Neuronal stem cell (in vitro differentiated cells): ENCODE data around the gene PLA2G12A.

Experiments used
- DNase-seq: peaks from one replicate; pipeline ENCODE4 v3.0.0-alpha.2; 2013; ENCODE audit warnings: low spot score
- H2AFZ ChIP-seq: one replicate; pipeline ENCODE4 v1.6.1; 2013; ENCODE audit warnings: mild to moderate bottlenecking, low read length, inconsistent platforms
- H2AK5ac ChIP-seq: 2 replicates; pipeline ENCODE4 v1.6.1; 2013; ENCODE audit warnings: low read depth, mild to moderate bottlenecking, inconsistent platforms, low read length, moderate library complexity, mixed read lengths
- H2BK120ac ChIP-seq: 2 replicates; pipeline ENCODE4 v1.6.1; 2013; ENCODE audit warnings: low read depth, mild to moderate bottlenecking, inconsistent platforms, low read length, moderate library complexity, mixed read lengths
- H2BK12ac ChIP-seq: one replicate; pipeline ENCODE4 v1.6.1; 2013; ENCODE audit warnings: low read length, inconsistent platforms
- H2BK15ac ChIP-seq: 2 replicates; pipeline ENCODE4 v1.6.1; 2013; ENCODE audit warnings: mild to moderate bottlenecking, low read length, inconsistent platforms, mixed read lengths
- H2BK5ac ChIP-seq: one replicate; pipeline ENCODE4 v1.6.1; 2013; ENCODE audit warnings: inconsistent platforms, mild to moderate bottlenecking, low read length, moderate library complexity
- H3K14ac ChIP-seq: one replicate; pipeline ENCODE4 v1.6.1; 2013; ENCODE audit warnings: low read length, inconsistent platforms
- H3K18ac ChIP-seq: 2 replicates; pipeline ENCODE4 v1.6.1; 2013; ENCODE audit warnings: low read length, inconsistent platforms
- H3K23ac ChIP-seq: 2 replicates; pipeline ENCODE4 v1.6.1; 2013; ENCODE audit warnings: low read depth, mild to moderate bottlenecking, mixed read lengths, low read length, inconsistent platforms; ENCODE audit not compliant: poor library complexity
- H3K27ac ChIP-seq: replicated peaks from 3 replicates; pipeline ENCODE4 v1.5.1; 2013; ENCODE audit warnings: low read length, inconsistent platforms
- H3K27me3 ChIP-seq, 3 experiments: 2 replicates each; pipeline ENCODE4 v1.6.1; 2013; ENCODE audit warnings: low read length in 3 of 3, mild to moderate bottlenecking in 2 of 3, inconsistent platforms in 1 of 3, low read depth in 1 of 3, mixed read lengths in 1 of 3, moderate library complexity in 1 of 3; ENCODE audit not compliant: control insufficient read depth in 3 of 3, insufficient read depth in 3 of 3
- H3K36me3 ChIP-seq, 2 donors: replicated peaks in 1 of 2; 2 replicates each; pipeline ENCODE4 v1.6.1; 2013; ENCODE audit warnings: low read length in 2 of 2; ENCODE audit not compliant: control insufficient read depth in 2 of 2, insufficient read depth in 2 of 2
- H3K4ac ChIP-seq: 2 replicates; pipeline ENCODE4 v1.6.1; 2013; ENCODE audit warnings: inconsistent platforms, mild to moderate bottlenecking, low read length, moderate library complexity
- H3K4me1 ChIP-seq, 2 donors: 1 replicate in 1 of 2; 2 replicates in 1 of 2; pipeline ENCODE4 v1.6.1; 2013; ENCODE audit warnings: low read length in 2 of 2, low read depth in 1 of 2; ENCODE audit not compliant: control insufficient read depth in 2 of 2, insufficient read depth in 1 of 2
- H3K4me2 ChIP-seq: one replicate; pipeline ENCODE4 v1.6.1; 2013; ENCODE audit warnings: mild to moderate bottlenecking, low read length, inconsistent platforms; ENCODE audit not compliant: insufficient read depth, poor library complexity, severe bottlenecking
- H3K4me3 ChIP-seq, 2 donors: 2 replicates each; pipeline ENCODE4 v1.5.1; 2013; ENCODE audit warnings: low read length in 2 of 2, mild to moderate bottlenecking in 2 of 2, inconsistent platforms in 1 of 2, moderate library complexity in 1 of 2
- H3K79me1 ChIP-seq: one replicate; pipeline ENCODE4 v1.6.1; 2013; ENCODE audit warnings: low read depth, mild to moderate bottlenecking, inconsistent platforms, low read length, moderate library complexity
- H3K9ac ChIP-seq: one replicate; pipeline ENCODE4 v1.6.1; 2013; ENCODE audit warnings: mild to moderate bottlenecking, low read depth, low read length, inconsistent platforms; ENCODE audit not compliant: poor library complexity
- H3K9me3 ChIP-seq, 2 donors: replicated peaks in 1 of 2; 2 replicates each; pipeline versions ENCODE3 to v1.6.1; 2013; ENCODE audit warnings: low read length in 2 of 2, mild to moderate bottlenecking in 2 of 2, inconsistent platforms in 1 of 2, low read depth in 1 of 2, mixed read lengths in 1 of 2, moderate library complexity in 1 of 2; ENCODE audit not compliant: control insufficient read depth in 2 of 2, insufficient read depth in 1 of 2
- H4K8ac ChIP-seq: one replicate; pipeline ENCODE4 v1.6.1; 2013; ENCODE audit warnings: low read depth, mild to moderate bottlenecking, inconsistent platforms, low read length, moderate library complexity
- H4K91ac ChIP-seq: one replicate; pipeline ENCODE4 v1.6.1; 2013; ENCODE audit warnings: low read length, low read depth, mild to moderate bottlenecking, inconsistent platforms; ENCODE audit not compliant: poor library complexity
- WGBS, 2 donors: extraction: QIAGEN DNeasy Blood & Tissue Kit; methylation state at CpG; one replicate each; pipeline ENCODE4 v1.1.7; 2013; ENCODE audit warnings: missing lambda C conversion rate in 2 of 2, mixed read lengths in 1 of 2; ENCODE audit not compliant: insufficient read length in 2 of 2, insufficient replicate concordance in 1 of 2; ENCODE audit errors: extremely low coverage in 2 of 2; 5-methylcytosine and 5-hydroxymethylcytosine counted together

Gene PLA2G12A

DNA sequence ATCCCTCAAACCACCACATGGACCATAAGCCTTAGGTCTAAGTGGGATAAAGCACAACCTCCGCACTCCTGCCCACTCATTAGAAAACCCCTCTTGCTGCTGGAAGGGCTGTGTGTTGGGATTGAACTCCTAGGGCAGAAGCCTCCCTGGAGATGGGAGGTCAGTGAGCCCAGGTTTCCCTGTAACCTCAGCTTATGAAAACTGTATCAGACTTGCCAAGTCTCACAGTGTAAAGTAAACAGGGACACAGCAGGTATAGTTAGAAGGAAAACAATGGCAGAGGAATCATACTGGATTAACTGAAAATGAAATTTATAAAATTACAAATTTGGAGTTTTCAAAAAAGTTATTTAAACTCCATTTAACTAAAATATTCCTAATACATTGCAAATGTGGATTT is 56.6 kb downstream of the PLA2G12A start:
- H3K4me2 ChIP-seq: no peak overlapping the region
- H3K36me3 ChIP-seq: peaks cover 0 to 3% of the 10 kb centered on the region in 2 donors
- no peak overlapping the region for H2AFZ ChIP-seq
- no peak overlapping the region for H2AK5ac ChIP-seq
- no peak overlapping the region for H4K8ac ChIP-seq
- H3K4me1 ChIP-seq: no peaks in the 10 kb centered on the region
- H3K18ac ChIP-seq: no peak overlapping the region
- WGBS, 2 donors: no CpG with 5 or more reads among the region's 1 CpG
- DNase-seq: no peak
- H3K79me1 ChIP-seq: no peaks in the 10 kb centered on the region
- H4K91ac ChIP-seq: no peak overlapping the region
- H3K27me3 ChIP-seq: no peaks in the 10 kb centered on the region
- H2BK120ac ChIP-seq: no peak overlapping the region
- no peak overlapping the region for H3K14ac ChIP-seq
- H3K9ac ChIP-seq: no peak overlapping the region
- no peak overlapping the region for H3K4me3 ChIP-seq
- H3K27ac ChIP-seq: no peak overlapping the region
- H3K23ac ChIP-seq: no peak overlapping the region
- no peak overlapping the region for H2BK5ac ChIP-seq
- H2BK15ac ChIP-seq: no peak overlapping the region
- no peak overlapping the region for H3K4ac ChIP-seq
- H3K9me3 ChIP-seq: peaks cover 3 to 15% of the 10 kb centered on the region in 2 donors
- no peak overlapping the region for H2BK12ac ChIP-seq

DNA sequence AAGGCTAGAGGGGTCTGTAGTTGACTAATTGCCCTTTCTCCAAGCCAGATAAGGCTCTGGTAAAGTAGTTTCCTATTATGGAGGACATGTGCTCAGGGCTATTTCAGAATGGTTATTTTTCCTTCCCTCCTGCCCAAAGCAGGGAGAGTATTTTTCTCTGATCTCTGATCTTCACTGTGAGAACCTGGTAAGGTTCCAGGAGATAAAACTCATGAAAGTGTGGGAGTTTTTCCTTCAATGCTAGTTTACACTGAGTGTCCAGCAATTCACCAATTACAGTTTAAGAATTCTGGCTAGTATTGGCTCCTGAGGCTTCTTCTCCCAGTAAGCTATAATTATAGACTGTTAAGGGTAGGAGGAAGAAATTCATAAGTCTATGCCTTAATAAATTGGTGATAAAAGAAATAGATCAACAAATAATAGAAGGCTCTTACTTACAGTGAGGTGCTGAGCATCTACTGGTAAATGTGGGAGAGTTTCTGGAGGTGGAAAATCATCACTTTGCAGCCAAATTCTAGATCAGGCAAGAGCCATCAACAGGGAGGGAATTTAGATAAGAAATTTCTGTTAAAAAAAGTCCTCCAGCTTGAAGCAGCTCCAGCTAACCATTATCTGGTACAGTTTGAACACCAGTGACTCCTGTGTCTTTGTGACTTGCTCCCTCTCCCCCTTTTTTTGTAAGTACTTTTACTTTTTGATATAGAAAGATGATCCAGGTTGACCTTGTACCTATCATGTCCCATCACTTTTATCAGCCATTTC is 57.5 kb downstream of the PLA2G12A start:
- Histone ChIP-seq H2AK5ac (no peak overlapping the region), H2AFZ (no peak overlapping the region), H4K8ac (no peak overlapping the region), H2BK120ac (no peak overlapping the region), H3K4me3 (no peak overlapping the region), H2BK12ac (no peak overlapping the region), H3K9me3 (peaks cover 2 to 15% of the 10 kb centered on the region in 2 donors), H3K9ac (no peak overlapping the region), H2BK15ac (no peak overlapping the region), H3K27ac (no peak overlapping the region), H3K27me3 (no peaks in the 10 kb centered on the region), H3K23ac (no peak overlapping the region), H2BK5ac (no peak overlapping the region), H3K4ac (no peak overlapping the region), H4K91ac (no peak overlapping the region), H3K18ac (no peak overlapping the region), H3K14ac (no peak overlapping the region), H3K4me1 (no peaks in the 10 kb centered on the region), H3K79me1 (no peaks in the 10 kb centered on the region), H3K4me2 (no peak overlapping the region), H3K36me3 (peaks cover 0 to 3% of the 10 kb centered on the region in 2 donors)
- DNase-seq: no peak

DNA sequence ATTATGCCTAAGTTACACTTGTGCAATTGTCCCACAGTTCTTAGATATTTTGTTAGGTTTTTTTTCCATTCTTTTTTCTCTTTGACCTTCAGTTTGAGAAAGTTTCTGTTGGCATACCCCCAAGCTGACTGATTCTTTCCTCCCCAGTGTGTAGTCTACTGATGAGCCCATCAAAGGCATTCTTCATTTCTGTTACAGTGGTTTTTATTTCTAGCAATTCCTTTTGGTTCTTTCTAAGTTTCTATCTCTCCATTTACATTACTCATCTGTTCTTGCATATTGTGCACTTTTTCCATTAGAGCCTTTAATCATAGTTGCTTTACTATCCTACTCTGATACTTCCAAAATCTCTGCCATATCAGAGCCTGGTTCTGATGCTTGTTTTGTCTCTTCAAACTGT is 58.5 kb downstream of the PLA2G12A start:
- Histone ChIP-seq H2BK15ac (no peak overlapping the region), H3K27me3 (no peaks in the 10 kb centered on the region), H2AK5ac (no peak overlapping the region), H3K4ac (no peak overlapping the region), H3K9ac (no peak overlapping the region), H3K9me3 (peaks cover 0 to 15% of the 10 kb centered on the region in 2 donors), H2BK12ac (no peak overlapping the region), H3K23ac (no peak overlapping the region), H3K36me3 (peaks cover 0 to 3% of the 10 kb centered on the region in 2 donors), H3K14ac (no peak overlapping the region), H3K27ac (no peak overlapping the region), H3K18ac (no peak overlapping the region), H3K4me3 (no peak overlapping the region), H3K4me2 (no peak overlapping the region), H3K79me1 (no peaks in the 10 kb centered on the region), H2BK5ac (no peak overlapping the region), H4K8ac (no peak overlapping the region), H4K91ac (no peak overlapping the region), H2BK120ac (no peak overlapping the region), H3K4me1 (no peaks in the 10 kb centered on the region), H2AFZ (no peak overlapping the region)
- no peak for DNase-seq

GRCh38 chr4:109665783-109666485 is 63.9 kb downstream of the PLA2G12A start:
- Histone ChIP-seq H3K4me3 (no peak overlapping the region), H2BK15ac (no peak overlapping the region), H3K4ac (no peak overlapping the region), H4K8ac (no peak overlapping the region), H3K79me1 (no peaks in the 10 kb centered on the region), H3K9me3 (peaks cover 0 to 3% of the 10 kb centered on the region in 2 donors), H2AFZ (no peak overlapping the region), H3K27me3 (no peaks in the 10 kb centered on the region), H3K18ac (no peak overlapping the region), H3K14ac (no peak overlapping the region), H2BK120ac (no peak overlapping the region), H2AK5ac (no peak overlapping the region), H3K4me2 (no peak overlapping the region), H2BK5ac (no peak overlapping the region), H2BK12ac (no peak overlapping the region), H3K9ac (no peak overlapping the region), H3K4me1 (peaks cover 0 to 7% of the 10 kb centered on the region in 2 donors), H3K36me3 (peaks cover 0 to 3% of the 10 kb centered on the region in 2 donors), H4K91ac (no peak overlapping the region), H3K23ac (no peak overlapping the region), H3K27ac (no peak overlapping the region)
- WGBS, 2 donors: no CpG with 5 or more reads among the region's 5 CpGs
- DNase-seq: no peak
